ENCODE measurements around the gene GSTO1. TPM values are rescaled to one million over a fixed set of nuclear protein-coding genes. Genes with fewer than 3 reads are reported as not detected.

Gene GSTO1
- total and polyA plus RNA-seq, 4 donors = 137 to 349 (median 211) TPM

GRCh38 chr10:104251443-104251842, 3.2 kb upstream of the GSTO1 start:
- H3K9me3 ChIP-seq (ENCODE audit: control insufficient read depth in 4 of 4, low read length in 3 of 4) = no peaks in the 10 kb centered on the region
- no peaks in the 10 kb centered on the region for H3K27me3 ChIP-seq (ENCODE audit: control insufficient read depth in 4 of 4, insufficient read depth in 4 of 4, low read length in 3 of 4)
- no peak for TF ChIP-seq FOXA1 (IDR thresholded peaks at IDR 0.05)
- TF ChIP-seq NR2F2 (IDR thresholded peaks at IDR 0.05) = no peak
- TF ChIP-seq CTCF (IDR thresholded peaks at IDR 0.05; ENCODE audit: low read depth, low read length, missing input control) = no peak
- no peak for TF ChIP-seq JUND (IDR thresholded peaks at IDR 0.05)
- TF ChIP-seq HNF4A (conservative IDR thresholded peaks at IDR 0.05) = no peak
- TF ChIP-seq GABPA (IDR thresholded peaks at IDR 0.05 in 1 of 2, conservative IDR thresholded peaks at IDR 0.05 in 1 of 2) = no peak
- no peak for TF ChIP-seq RAD21 (IDR thresholded peaks at IDR 0.05)
- no peak for TF ChIP-seq TAF1 (conservative IDR thresholded peaks at IDR 0.05)
- no peak for TF ChIP-seq ZBTB33 (IDR thresholded peaks at IDR 0.05)
- no peak overlapping the region for H3K27ac ChIP-seq (ENCODE audit: low read depth in 1 of 2, low read length in 2 of 2)
- 93% methylated on average over 6 of the region's 6 CpGs for WGBS
- no peak overlapping the region for H3K9ac ChIP-seq (ENCODE audit: low read depth in 1 of 2, low read length in 2 of 2)
- H3K4me3 ChIP-seq (ENCODE audit: low read depth in 1 of 3, low read length in 3 of 3) = no peak overlapping the region
- H3K36me3 ChIP-seq (ENCODE audit: control insufficient read depth in 4 of 4, insufficient read depth in 3 of 4, low read depth in 1 of 4, low read length in 3 of 4) = no peaks in the 10 kb centered on the region
- DNase-seq (ENCODE audit: low spot score) = no peak
- peaks cover 4 to 38% (median 21%) of the 10 kb centered on the region in 4 donors for H3K4me1 ChIP-seq (ENCODE audit: control insufficient read depth in 4 of 4, insufficient read depth in 4 of 4, low read length in 3 of 4)

GRCh38 chr10:104252368-104252767, 2.3 kb upstream of the GSTO1 start:
- no peak for DNase-seq (ENCODE audit: low spot score)
- H3K9ac ChIP-seq (ENCODE audit: low read depth in 1 of 2, low read length in 2 of 2) = no peak overlapping the region
- peak overlapping the region; percentile 99 to 100 for H3K27ac ChIP-seq (ENCODE audit: low read depth in 1 of 2, low read length in 2 of 2)
- H3K36me3 ChIP-seq (ENCODE audit: control insufficient read depth in 4 of 4, insufficient read depth in 3 of 4, low read depth in 1 of 4, low read length in 3 of 4) = no peaks in the 10 kb centered on the region
- H3K4me1 ChIP-seq (ENCODE audit: control insufficient read depth in 4 of 4, insufficient read depth in 4 of 4, low read length in 3 of 4) = peaks cover 4 to 45% (median 26%) of the 10 kb centered on the region in 4 donors
- H3K4me3 ChIP-seq (ENCODE audit: low read depth in 1 of 3, low read length in 3 of 3) = no peak overlapping the region
- no peaks in the 10 kb centered on the region for H3K27me3 ChIP-seq (ENCODE audit: control insufficient read depth in 4 of 4, insufficient read depth in 4 of 4, low read length in 3 of 4)
- H3K9me3 ChIP-seq (ENCODE audit: control insufficient read depth in 4 of 4, low read length in 3 of 4) = no peaks in the 10 kb centered on the region
- no peak for TF ChIP-seq REST (IDR thresholded peaks at IDR 0.05)

GRCh38 chr10:104253106-104253505, 1.6 kb upstream of the GSTO1 start:
- DNase-seq (ENCODE audit: low spot score) = no peak
- Histone ChIP-seq H3K9ac (ENCODE audit: low read depth in 1 of 2, low read length in 2 of 2) (no peak overlapping the region), H3K4me3 (ENCODE audit: low read depth in 1 of 3, low read length in 3 of 3) (no peak overlapping the region), H3K27me3 (ENCODE audit: control insufficient read depth in 4 of 4, insufficient read depth in 4 of 4, low read length in 3 of 4) (no peaks in the 10 kb centered on the region), H3K36me3 (ENCODE audit: control insufficient read depth in 4 of 4, insufficient read depth in 3 of 4, low read depth in 1 of 4, low read length in 3 of 4) (no peaks in the 10 kb centered on the region), H3K27ac (ENCODE audit: low read depth in 1 of 2, low read length in 2 of 2) (peak overlapping the region; percentile 99 to 100), H3K4me1 (ENCODE audit: control insufficient read depth in 4 of 4, insufficient read depth in 4 of 4, low read length in 3 of 4) (peaks cover 6 to 51% (median 34%) of the 10 kb centered on the region in 4 donors), H3K9me3 (ENCODE audit: control insufficient read depth in 4 of 4, low read length in 3 of 4) (no peaks in the 10 kb centered on the region)
- 51% methylated on average over 2 of the region's 2 CpGs for WGBS
- peak; percentile 37 to 68 for TF ChIP-seq RXRA (IDR thresholded peaks at IDR 0.05)
- TF ChIP-seq TAF1 (conservative IDR thresholded peaks at IDR 0.05) = no peak
- TF ChIP-seq FOXA1 (IDR thresholded peaks at IDR 0.05) = peak; percentile 77
- no peak for TF ChIP-seq CTCF (IDR thresholded peaks at IDR 0.05; ENCODE audit: low read depth, low read length, missing input control)
- no peak for TF ChIP-seq ATF3 (IDR thresholded peaks at IDR 0.05)
- TF ChIP-seq GABPA (IDR thresholded peaks at IDR 0.05 in 1 of 2, conservative IDR thresholded peaks at IDR 0.05 in 1 of 2) = no peak
- TF ChIP-seq RAD21 (IDR thresholded peaks at IDR 0.05) = peak; percentile 25 to 32
- TF ChIP-seq YY1 (IDR thresholded peaks at IDR 0.05) = peak; percentile 26
- TF ChIP-seq FOXA2 (IDR thresholded peaks at IDR 0.05) = peak; percentile 86
- TF ChIP-seq HNF4A (conservative IDR thresholded peaks at IDR 0.05) = peak; percentile 75 to 80
- TF ChIP-seq MAX (IDR thresholded peaks at IDR 0.05) = peak; percentile 61
- TF ChIP-seq SP1 (IDR thresholded peaks at IDR 0.05) = peak; percentile 63
